GM23248 (cell line): ENCODE data around the gene DDR1.

Experiments
- EZH2 ChIP-seq: fragments of 200-600 bp; sonication (generic); IDR thresholded peaks from 2 replicates; pipeline ENCODE4 v1.6.1; 2018; ENCODE audit warnings: antibody characterized with exemption, mild to moderate bottlenecking; ENCODE audit not compliant: insufficient read depth, poor library complexity, severe bottlenecking
- EZH2phosphoT487 ChIP-seq: fragments of 200-600 bp; sonication (generic); IDR thresholded peaks from 2 replicates; pipeline ENCODE4 v1.6.1; 2018; ENCODE audit warnings: antibody characterized with exemption, moderate library complexity, mild to moderate bottlenecking, low read depth; ENCODE audit not compliant: insufficient read depth

DNA sequence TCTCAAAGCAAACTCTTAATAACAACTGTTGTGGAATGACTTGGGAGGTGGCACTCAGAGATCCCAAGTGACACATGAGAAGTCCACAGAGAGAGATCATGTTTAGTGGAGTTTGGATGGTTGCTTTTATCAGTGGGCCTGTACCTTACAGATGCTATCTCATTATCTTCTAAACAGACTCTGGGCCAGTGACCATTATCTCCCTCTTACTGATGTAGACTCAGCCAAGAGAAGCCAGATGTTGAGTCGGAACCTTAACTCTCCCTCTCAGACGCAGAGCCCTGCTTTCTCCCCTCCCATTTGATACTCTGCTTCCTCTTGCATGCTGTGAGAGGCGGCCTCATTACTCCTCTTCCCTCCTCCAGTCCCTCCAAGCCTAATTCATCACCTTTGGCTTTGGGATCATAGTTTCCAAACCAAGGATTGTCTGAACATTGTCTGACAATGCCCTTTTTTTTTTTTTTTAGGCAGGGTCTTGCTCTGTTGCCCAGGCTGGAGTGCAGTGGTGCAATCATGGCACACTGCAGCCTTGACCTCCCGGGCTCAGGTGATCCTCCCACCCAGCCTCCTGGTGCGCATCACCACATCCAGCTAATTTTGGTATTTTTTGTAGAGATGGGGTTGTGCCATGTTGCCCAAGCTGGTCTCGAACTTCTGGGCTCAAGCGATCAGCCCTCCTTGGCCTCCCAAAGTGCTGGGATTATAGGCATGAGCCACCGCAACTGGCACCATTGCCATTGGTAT, 4.5 kb upstream of the DDR1 start:
- no peak for TF ChIP-seq EZH2
- TF ChIP-seq EZH2phosphoT487, result no peak
